Vagina (tissue), 2 donors: ENCODE measurements around the gene LRIT3. TPM values are rescaled to one million over a fixed set of nuclear protein-coding genes. Genes with fewer than 3 reads are reported as not detected.
"Not testable (repeated sequence)": the region's sequence is repeated elsewhere in the genome, so short reads cannot be mapped to it uniquely, and the experiment has no call there.

ENCODE experiments used
- DNase-seq, 2 donors: peaks; one replicate each; pipeline ENCODE4 v3.0.0-alpha.2; 2017; ENCODE audit errors: extremely low spot score in 2 of 2
- H3K27ac ChIP-seq: fragments of 200-600 bp; sonication (generic); one replicate; pipeline ENCODE4 v1.5.1; 2019
- H3K27me3 ChIP-seq: fragments of 200-600 bp; sonication (generic); one replicate; pipeline ENCODE4 v1.5.1; 2019
- H3K36me3 ChIP-seq, 2 donors: fragments of 200-600 bp; sonication (generic); one replicate each; pipeline ENCODE4 v1.5.1; 2017 to 2019
- H3K4me1 ChIP-seq: fragments of 200-600 bp; sonication (generic); one replicate; pipeline ENCODE4 v1.5.1; 2019
- H3K4me3 ChIP-seq, 2 donors: fragments of 200-600 bp; sonication (generic); 1 replicate in 1 of 2; 2 replicates in 1 of 2; pipeline ENCODE4 v1.5.1; 2016 to 2019
- H3K9me3 ChIP-seq: fragments of 200-600 bp; sonication (generic); one replicate; pipeline ENCODE4 v1.5.1; 2019
- POLR2A ChIP-seq, 2 donors: fragments of 450-650 bp; IDR thresholded peaks; one replicate each; pipeline ENCODE4 v1.6.1; 2017; ENCODE audit warnings: antibody characterized with exemption in 2 of 2, mild to moderate bottlenecking in 2 of 2, moderate library complexity in 2 of 2
- POLR2AphosphoS5 ChIP-seq, 2 donors: sonication (generic); formaldehyde crosslinking; IDR thresholded peaks; one replicate each; pipeline ENCODE4 v1.9.0; 2017; ENCODE audit warnings: antibody characterized with exemption in 2 of 2, mild to moderate bottlenecking in 2 of 2, low read depth in 1 of 2; ENCODE audit not compliant: insufficient read depth in 1 of 2
- intact Hi-C: fragments of 100-400 bp; cut with DNase I; formaldehyde crosslinking; loops from one replicate; pipeline ENCODE4 v1.15.1; 2023
- total RNA-seq: library from RNA; depleted of rRNA; stranded (reverse); fragments of >200 nt; gene quantifications from one replicate; pipeline ENCODE4 v1.2.3, GENCODE V29; 2016
- TF ChIP-seq, protein P1 (sequence below), 3 experiments: fragments of 450-650 bp in 2 of 3; fragments of 200-600 bp in 1 of 3; sonication (generic) in 1 of 3; IDR thresholded peaks; one replicate each; pipeline ENCODE4 v1.5.1; 2017 to 2019; ENCODE audit warnings: antibody characterized with exemption in 3 of 3, mild to moderate bottlenecking in 2 of 3, moderate library complexity in 2 of 3

The LRIT3 gene
- total RNA-seq, 1 donor from 2014 or later = not detected

DNA sequence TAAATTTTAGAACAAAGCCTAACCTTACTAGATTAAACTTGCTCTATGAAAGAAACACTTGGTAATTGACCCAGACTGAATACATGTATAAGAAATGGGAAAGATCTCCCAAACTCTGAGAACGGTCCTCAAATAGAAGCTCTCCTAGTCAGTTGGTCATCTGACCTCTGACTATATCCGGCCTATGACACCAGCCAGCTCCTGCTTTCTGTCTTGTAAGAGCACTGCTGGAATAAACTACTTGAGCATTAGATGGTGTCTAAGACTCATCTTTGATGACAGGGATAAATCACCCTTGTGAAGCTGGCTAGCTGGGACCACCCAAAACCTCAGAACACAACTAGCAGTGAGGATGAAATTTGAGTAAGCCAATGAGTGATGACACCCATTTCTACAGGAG is 24.2 kb downstream of the LRIT3 start:
- H3K4me1 ChIP-seq = no peaks in the 10 kb centered on the region
- TF ChIP-seq, protein P1, sequence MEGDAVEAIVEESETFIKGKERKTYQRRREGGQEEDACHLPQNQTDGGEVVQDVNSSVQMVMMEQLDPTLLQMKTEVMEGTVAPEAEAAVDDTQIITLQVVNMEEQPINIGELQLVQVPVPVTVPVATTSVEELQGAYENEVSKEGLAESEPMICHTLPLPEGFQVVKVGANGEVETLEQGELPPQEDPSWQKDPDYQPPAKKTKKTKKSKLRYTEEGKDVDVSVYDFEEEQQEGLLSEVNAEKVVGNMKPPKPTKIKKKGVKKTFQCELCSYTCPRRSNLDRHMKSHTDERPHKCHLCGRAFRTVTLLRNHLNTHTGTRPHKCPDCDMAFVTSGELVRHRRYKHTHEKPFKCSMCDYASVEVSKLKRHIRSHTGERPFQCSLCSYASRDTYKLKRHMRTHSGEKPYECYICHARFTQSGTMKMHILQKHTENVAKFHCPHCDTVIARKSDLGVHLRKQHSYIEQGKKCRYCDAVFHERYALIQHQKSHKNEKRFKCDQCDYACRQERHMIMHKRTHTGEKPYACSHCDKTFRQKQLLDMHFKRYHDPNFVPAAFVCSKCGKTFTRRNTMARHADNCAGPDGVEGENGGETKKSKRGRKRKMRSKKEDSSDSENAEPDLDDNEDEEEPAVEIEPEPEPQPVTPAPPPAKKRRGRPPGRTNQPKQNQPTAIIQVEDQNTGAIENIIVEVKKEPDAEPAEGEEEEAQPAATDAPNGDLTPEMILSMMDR (IDR thresholded peaks at IDR 0.05) = no peak
- TF ChIP-seq POLR2A (IDR thresholded peaks at IDR 0.05) (no peak), POLR2AphosphoS5 (IDR thresholded peaks at IDR 0.05; ENCODE audit: insufficient read depth in 1 of 2, low read depth in 1 of 2) (no peak)
- no peaks in the 10 kb centered on the region for H3K36me3 ChIP-seq
- no peaks in the 10 kb centered on the region for H3K9me3 ChIP-seq
- intact Hi-C loops = no loop called here
- no peaks in the 10 kb centered on the region for H3K27me3 ChIP-seq
- H3K4me3 ChIP-seq = no peak overlapping the region
- no peak for DNase-seq
- no peak overlapping the region for H3K27ac ChIP-seq

DNA sequence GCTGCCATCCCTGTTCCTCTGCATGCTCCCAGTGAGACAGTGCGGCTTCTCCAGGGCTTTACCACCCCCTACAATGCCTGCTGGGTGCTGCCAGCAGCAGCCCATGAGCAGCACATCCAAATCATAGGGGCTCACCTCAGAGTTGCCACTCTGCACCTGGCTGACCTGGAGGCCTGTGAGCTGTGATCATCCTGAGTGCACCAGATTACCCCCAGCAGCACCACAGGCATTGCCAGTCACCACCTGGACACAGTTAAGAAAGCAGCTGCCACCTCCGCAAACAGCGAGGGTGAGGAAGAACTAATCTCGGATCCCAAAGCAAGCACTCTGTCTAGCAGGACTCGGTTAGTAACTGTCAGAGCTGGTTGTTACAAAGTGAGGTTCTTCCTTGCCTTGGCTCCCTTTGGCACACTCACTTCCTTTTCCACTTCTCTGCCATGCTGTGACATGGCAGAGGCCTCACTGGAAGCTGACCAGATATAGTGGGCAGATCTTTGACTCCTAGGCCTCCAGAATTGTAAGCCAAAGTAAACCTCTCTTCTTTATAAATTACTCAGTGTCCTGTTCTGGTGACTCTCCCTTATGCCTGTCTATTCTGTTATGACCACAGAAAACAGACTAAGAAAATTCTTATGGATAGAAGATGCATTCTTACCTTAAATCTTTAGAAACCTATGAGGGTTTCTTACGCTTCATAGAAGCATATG is 25.2 kb downstream of the LRIT3 start:
- no peaks in the 10 kb centered on the region for H3K27me3 ChIP-seq
- no peaks in the 10 kb centered on the region for H3K36me3 ChIP-seq
- no peak for TF ChIP-seq POLR2A (IDR thresholded peaks at IDR 0.05)
- TF ChIP-seq, protein P1 (IDR thresholded peaks at IDR 0.05) = no peak
- no peak for TF ChIP-seq POLR2AphosphoS5 (IDR thresholded peaks at IDR 0.05; ENCODE audit: insufficient read depth in 1 of 2, low read depth in 1 of 2)
- intact Hi-C loops = no loop called here
- H3K27ac ChIP-seq = no peak overlapping the region
- no peak for DNase-seq
- H3K9me3 ChIP-seq = no peaks in the 10 kb centered on the region
- H3K4me3 ChIP-seq = no peak overlapping the region
- H3K4me1 ChIP-seq = no peaks in the 10 kb centered on the region

DNA sequence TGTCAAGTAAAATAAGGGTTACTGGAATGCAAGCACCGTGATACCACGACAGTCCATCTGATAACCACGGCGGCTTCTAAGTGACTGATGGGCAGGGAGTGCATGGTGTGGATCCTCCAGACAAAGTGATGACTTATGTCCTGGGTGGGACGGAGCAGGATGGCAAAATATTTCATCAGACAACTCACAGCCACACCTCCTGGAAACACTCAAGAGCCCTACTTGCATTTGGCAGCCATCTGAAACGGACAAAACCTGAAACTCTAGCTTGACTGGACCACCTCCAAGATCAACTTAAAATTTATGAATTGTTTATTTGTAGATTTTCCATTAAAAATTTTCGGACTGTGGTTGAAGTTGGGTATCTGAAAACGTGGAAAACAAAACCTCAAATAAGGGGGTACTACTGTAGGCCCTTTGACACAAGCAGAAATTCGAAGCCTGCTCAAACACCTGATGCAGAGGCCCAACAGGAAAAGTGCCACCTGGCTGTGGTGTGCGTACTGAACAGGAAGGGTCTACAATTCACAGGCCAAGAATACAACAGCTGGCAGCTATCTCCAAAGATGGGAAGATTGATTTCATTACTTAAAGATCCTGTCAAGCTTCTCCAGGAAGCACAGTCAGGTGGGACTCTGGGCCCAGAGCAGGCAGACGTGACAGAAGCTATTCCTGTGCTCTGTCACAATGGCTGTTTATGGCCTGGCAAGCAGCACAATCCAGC is 26.0 kb downstream of the LRIT3 start:
- Histone ChIP-seq H3K9me3 (no peaks in the 10 kb centered on the region), H3K36me3 (no peaks in the 10 kb centered on the region), H3K4me3 (no peak overlapping the region), H3K27me3 (no peaks in the 10 kb centered on the region), H3K27ac (no peak overlapping the region), H3K4me1 (no peaks in the 10 kb centered on the region)
- TF ChIP-seq, protein P1 (IDR thresholded peaks at IDR 0.05) = no peak
- TF ChIP-seq POLR2AphosphoS5 (IDR thresholded peaks at IDR 0.05; ENCODE audit: insufficient read depth in 1 of 2, low read depth in 1 of 2) (no peak), POLR2A (IDR thresholded peaks at IDR 0.05) (no peak)
- intact Hi-C loops = no loop called here
- no peak for DNase-seq

DNA sequence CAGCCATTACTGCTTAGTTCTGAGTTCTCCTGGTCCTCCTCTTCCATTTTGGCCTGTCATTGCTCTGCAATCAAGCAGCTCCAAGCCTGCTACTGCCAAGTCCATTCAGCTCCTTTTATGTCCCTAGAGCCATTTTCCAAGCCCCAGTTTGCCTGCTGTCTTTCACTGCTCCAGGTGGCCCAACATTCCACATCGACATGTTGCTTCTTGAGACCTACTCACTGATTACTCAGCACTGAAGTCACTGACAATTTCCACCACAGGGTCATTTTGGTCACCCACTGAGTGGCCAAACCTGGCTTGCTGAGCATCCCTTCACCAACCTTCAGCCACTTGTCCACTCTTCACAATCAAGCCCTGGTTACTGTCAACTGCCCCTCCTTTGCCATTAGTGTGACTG is 27.2 kb downstream of the LRIT3 start:
- H3K9me3 ChIP-seq = no peaks in the 10 kb centered on the region
- DNase-seq = no peak
- H3K27ac ChIP-seq = no peak overlapping the region
- H3K4me1 ChIP-seq = no peaks in the 10 kb centered on the region
- intact Hi-C loops = no loop called here
- no peaks in the 10 kb centered on the region for H3K36me3 ChIP-seq
- TF ChIP-seq, protein P1 (IDR thresholded peaks at IDR 0.05) = no peak
- TF ChIP-seq POLR2AphosphoS5 (IDR thresholded peaks at IDR 0.05; ENCODE audit: insufficient read depth in 1 of 2, low read depth in 1 of 2) (no peak), POLR2A (IDR thresholded peaks at IDR 0.05) (no peak)
- H3K4me3 ChIP-seq = no peak overlapping the region
- no peaks in the 10 kb centered on the region for H3K27me3 ChIP-seq

DNA sequence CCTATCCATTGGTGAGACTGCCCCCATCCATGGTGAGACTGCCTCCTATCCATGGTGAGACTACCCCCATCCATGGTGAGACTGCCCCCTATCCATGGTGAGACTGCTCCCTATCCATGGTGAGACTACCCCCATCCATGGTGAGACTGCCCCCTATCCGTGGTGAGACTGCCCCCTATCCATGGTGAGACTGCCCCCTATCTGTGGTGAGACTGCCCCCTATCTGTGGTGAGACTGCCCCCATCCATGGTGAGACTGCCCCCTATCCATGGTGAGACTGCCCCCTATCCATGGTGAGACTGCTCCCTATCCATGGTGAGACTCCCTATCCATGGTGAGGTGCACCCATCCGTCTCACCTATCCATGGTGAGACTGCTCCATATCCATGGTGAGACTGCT is 27.6 kb downstream of the LRIT3 start:
- H3K4me3 ChIP-seq, H3K36me3 ChIP-seq, DNase-seq, H3K4me1 ChIP-seq, H3K27me3 ChIP-seq, H3K9me3 ChIP-seq, H3K27ac ChIP-seq, intact Hi-C loops: not testable (repeated sequence)
